ENCODE measurements around the gene RAB31.
"Not testable (repeated sequence)": the region's sequence is repeated elsewhere in the genome, so short reads cannot be mapped to it uniquely, and the experiment has no call there.

Gene RAB31

GRCh38 chr18:9897787-9898291, 189.7 kb downstream of the RAB31 start:
- not testable (repeated sequence) for H3K27me3 ChIP-seq (ENCODE audit: control insufficient read depth, insufficient read depth, low read length); H3K9ac ChIP-seq (ENCODE audit: low read depth, low read length); H3K4me2 ChIP-seq (ENCODE audit: low read length)

GRCh38 chr18:9898792-9899549, 190.9 kb downstream of the RAB31 start:
- Histone ChIP-seq H3K9me3 (replicated peaks; ENCODE audit: low read length) (no peaks in the 10 kb centered on the region), H3K36me3 (ENCODE audit: insufficient read depth, low read length) (no peaks in the 10 kb centered on the region), H3K4me1 (ENCODE audit: control insufficient read depth, insufficient read depth, low read length) (peaks cover 4% of the 10 kb centered on the region), H3K27me3 (ENCODE audit: control insufficient read depth, insufficient read depth, low read length) (no peaks in the 10 kb centered on the region), H3K4me3 (ENCODE audit: low read length) (no peak overlapping the region), H3K9ac (ENCODE audit: low read depth, low read length) (no peak overlapping the region), H3K4me2 (ENCODE audit: low read length) (no peak overlapping the region)

More at GRCh38 chr18:9897787-9898291, 189.7 kb downstream of the RAB31 start:
- not testable (repeated sequence) for H3K36me3 ChIP-seq (ENCODE audit: insufficient read depth, low read length); H3K9me3 ChIP-seq (replicated peaks; ENCODE audit: low read length); H3K4me3 ChIP-seq (ENCODE audit: low read length); H3K4me1 ChIP-seq (ENCODE audit: control insufficient read depth, insufficient read depth, low read length)

- not testable (repeated sequence) for H3K27me3 ChIP-seq (ENCODE audit: control insufficient read depth, insufficient read depth, low read length); H3K4me3 ChIP-seq (ENCODE audit: low read length); H3K9me3 ChIP-seq (replicated peaks; ENCODE audit: low read length); H3K4me1 ChIP-seq (ENCODE audit: control insufficient read depth, insufficient read depth, low read length); H3K9ac ChIP-seq (ENCODE audit: low read depth, low read length); H3K4me2 ChIP-seq (ENCODE audit: low read length); H3K36me3 ChIP-seq (ENCODE audit: insufficient read depth, low read length)
Observed at GRCh38 chr18:9899550-9899930, 191.4 kb downstream of the RAB31 start.

- no peak overlapping the region for H3K4me2 ChIP-seq (ENCODE audit: low read length)
- no peak overlapping the region for H3K4me3 ChIP-seq (ENCODE audit: low read length)
- H3K27me3 ChIP-seq (ENCODE audit: control insufficient read depth, insufficient read depth, low read length) = no peaks in the 10 kb centered on the region
- peaks cover 4% of the 10 kb centered on the region for H3K4me1 ChIP-seq (ENCODE audit: control insufficient read depth, insufficient read depth, low read length)
- no peaks in the 10 kb centered on the region for H3K9me3 ChIP-seq (replicated peaks; ENCODE audit: low read length)
- no peaks in the 10 kb centered on the region for H3K36me3 ChIP-seq (ENCODE audit: insufficient read depth, low read length)
- no peak overlapping the region for H3K9ac ChIP-seq (ENCODE audit: low read depth, low read length)
Observed at GRCh38 chr18:9900699-9901098, 192.6 kb downstream of the RAB31 start.

- Histone ChIP-seq H3K9me3 (replicated peaks; ENCODE audit: low read length) (no peaks in the 10 kb centered on the region), H3K4me1 (ENCODE audit: control insufficient read depth, insufficient read depth, low read length) (peaks cover 4% of the 10 kb centered on the region), H3K27me3 (ENCODE audit: control insufficient read depth, insufficient read depth, low read length) (no peaks in the 10 kb centered on the region), H3K4me3 (ENCODE audit: low read length) (no peak overlapping the region), H3K36me3 (ENCODE audit: insufficient read depth, low read length) (no peaks in the 10 kb centered on the region), H3K4me2 (ENCODE audit: low read length) (no peak overlapping the region), H3K9ac (ENCODE audit: low read depth, low read length) (no peak overlapping the region)
Observed at GRCh38 chr18:9901377-9901776, 193.3 kb downstream of the RAB31 start.

- H3K4me1 ChIP-seq (ENCODE audit: control insufficient read depth, insufficient read depth, low read length); H3K27me3 ChIP-seq (ENCODE audit: control insufficient read depth, insufficient read depth, low read length); H3K9ac ChIP-seq (ENCODE audit: low read depth, low read length); H3K9me3 ChIP-seq (replicated peaks; ENCODE audit: low read length); H3K4me3 ChIP-seq (ENCODE audit: low read length); H3K4me2 ChIP-seq (ENCODE audit: low read length); H3K36me3 ChIP-seq (ENCODE audit: insufficient read depth, low read length): not testable (repeated sequence)
Observed at GRCh38 chr18:9902264-9902663, 194.2 kb downstream of the RAB31 start.

GRCh38 chr18:9902832-9903231, 194.7 kb downstream of the RAB31 start:
- no peak overlapping the region for H3K9ac ChIP-seq (ENCODE audit: low read depth, low read length)
- H3K4me3 ChIP-seq (ENCODE audit: low read length) = no peak overlapping the region
- H3K4me2 ChIP-seq (ENCODE audit: low read length) = no peak overlapping the region
- peaks cover 4% of the 10 kb centered on the region for H3K4me1 ChIP-seq (ENCODE audit: control insufficient read depth, insufficient read depth, low read length)
- peaks cover 3% of the 10 kb centered on the region for H3K27me3 ChIP-seq (ENCODE audit: control insufficient read depth, insufficient read depth, low read length)
- no peaks in the 10 kb centered on the region for H3K9me3 ChIP-seq (replicated peaks; ENCODE audit: low read length)
- no peaks in the 10 kb centered on the region for H3K36me3 ChIP-seq (ENCODE audit: insufficient read depth, low read length)

GRCh38 chr18:9905401-9905922, 197.4 kb downstream of the RAB31 start:
- peaks cover 4% of the 10 kb centered on the region for H3K4me1 ChIP-seq (ENCODE audit: control insufficient read depth, insufficient read depth, low read length)
- H3K36me3 ChIP-seq (ENCODE audit: insufficient read depth, low read length) = no peaks in the 10 kb centered on the region
- H3K4me3 ChIP-seq (ENCODE audit: low read length) = no peak overlapping the region
- H3K9me3 ChIP-seq (replicated peaks; ENCODE audit: low read length) = no peaks in the 10 kb centered on the region
- no peak overlapping the region for H3K4me2 ChIP-seq (ENCODE audit: low read length)
- H3K27me3 ChIP-seq (ENCODE audit: control insufficient read depth, insufficient read depth, low read length) = peaks cover 8% of the 10 kb centered on the region
- H3K9ac ChIP-seq (ENCODE audit: low read depth, low read length) = no peak overlapping the region

- Histone ChIP-seq H3K4me3 (ENCODE audit: low read length) (no peak overlapping the region), H3K9ac (ENCODE audit: low read depth, low read length) (no peak overlapping the region), H3K9me3 (replicated peaks; ENCODE audit: low read length) (no peaks in the 10 kb centered on the region), H3K4me2 (ENCODE audit: low read length) (no peak overlapping the region), H3K4me1 (ENCODE audit: control insufficient read depth, insufficient read depth, low read length) (peaks cover 4% of the 10 kb centered on the region), H3K27me3 (ENCODE audit: control insufficient read depth, insufficient read depth, low read length) (peaks cover 8% of the 10 kb centered on the region), H3K36me3 (ENCODE audit: insufficient read depth, low read length) (no peaks in the 10 kb centered on the region)
Observed at GRCh38 chr18:9906481-9906880, 198.4 kb downstream of the RAB31 start.

GRCh38 chr18:9907867-9908266, 199.8 kb downstream of the RAB31 start:
- no peak overlapping the region for H3K4me3 ChIP-seq (ENCODE audit: low read length)
- H3K9me3 ChIP-seq (replicated peaks; ENCODE audit: low read length) = no peaks in the 10 kb centered on the region
- H3K27me3 ChIP-seq (ENCODE audit: control insufficient read depth, insufficient read depth, low read length) = peaks cover 8% of the 10 kb centered on the region
- no peak overlapping the region for H3K9ac ChIP-seq (ENCODE audit: low read depth, low read length)
- H3K4me1 ChIP-seq (ENCODE audit: control insufficient read depth, insufficient read depth, low read length) = peaks cover 7% of the 10 kb centered on the region
- H3K4me2 ChIP-seq (ENCODE audit: low read length) = no peak overlapping the region
- H3K36me3 ChIP-seq (ENCODE audit: insufficient read depth, low read length) = no peaks in the 10 kb centered on the region

- Histone ChIP-seq H3K9me3 (replicated peaks; ENCODE audit: low read length) (no peaks in the 10 kb centered on the region), H3K4me2 (ENCODE audit: low read length) (no peak overlapping the region), H3K4me3 (ENCODE audit: low read length) (no peak overlapping the region), H3K9ac (ENCODE audit: low read depth, low read length) (no peak overlapping the region), H3K36me3 (ENCODE audit: insufficient read depth, low read length) (no peaks in the 10 kb centered on the region), H3K4me1 (ENCODE audit: control insufficient read depth, insufficient read depth, low read length) (peaks cover 10% of the 10 kb centered on the region), H3K27me3 (ENCODE audit: control insufficient read depth, insufficient read depth, low read length) (peaks cover 8% of the 10 kb centered on the region)
Observed at GRCh38 chr18:9910071-9910470, 202.0 kb downstream of the RAB31 start.

GRCh38 chr18:9910661-9911060, 202.6 kb downstream of the RAB31 start:
- no peaks in the 10 kb centered on the region for H3K36me3 ChIP-seq (ENCODE audit: insufficient read depth, low read length)
- no peak overlapping the region for H3K4me2 ChIP-seq (ENCODE audit: low read length)
- no peaks in the 10 kb centered on the region for H3K9me3 ChIP-seq (replicated peaks; ENCODE audit: low read length)
- no peak overlapping the region for H3K9ac ChIP-seq (ENCODE audit: low read depth, low read length)
- H3K27me3 ChIP-seq (ENCODE audit: control insufficient read depth, insufficient read depth, low read length) = peaks cover 8% of the 10 kb centered on the region
- no peak overlapping the region for H3K4me3 ChIP-seq (ENCODE audit: low read length)
- H3K4me1 ChIP-seq (ENCODE audit: control insufficient read depth, insufficient read depth, low read length) = peaks cover 6% of the 10 kb centered on the region
